PC-9 (cell line): ENCODE measurements around the gene PIEZO2.

Experiments used
- CTCF ChIP-seq: fragments of 200-600 bp; sonication (generic); conservative IDR thresholded peaks from 2 replicates; pipeline ENCODE4 v1.6.1; 2017; ENCODE audit warnings: mixed run types, antibody characterized with exemption, mild to moderate bottlenecking, moderate library complexity
- EZH2 ChIP-seq: fragments of 200-600 bp; sonication (generic); IDR thresholded peaks from 2 replicates; pipeline ENCODE4 v1.8.0; 2017; ENCODE audit warnings: antibody characterized with exemption, low read depth

DNA sequence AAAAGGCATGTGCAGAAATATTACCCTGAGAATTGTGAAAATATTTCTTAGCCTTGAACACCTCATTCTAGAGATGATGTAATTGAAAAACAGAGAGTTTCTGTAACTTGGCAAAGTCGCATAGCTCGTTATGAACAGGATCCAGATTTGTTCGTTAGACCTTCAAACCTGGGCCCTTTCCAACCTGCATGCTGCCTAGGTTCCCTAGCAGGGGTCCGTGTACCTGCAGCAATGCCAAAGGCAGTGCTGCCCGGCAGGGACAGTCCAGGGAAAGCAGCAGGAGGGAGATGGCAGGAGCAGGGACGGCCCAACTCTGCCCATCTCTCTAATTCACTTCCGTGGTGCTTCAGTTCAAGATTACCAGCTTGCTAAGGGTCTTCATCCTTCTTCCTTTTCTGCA is 12.0 kb downstream of the PIEZO2 start:
- TF ChIP-seq EZH2, result no peak
- no peak for TF ChIP-seq CTCF
